Nephron progenitor cell (in vitro differentiated cells): ENCODE data around the gene TPPP.

ENCODE experiments used
- DNase-seq: peaks from one replicate; pipeline ENCODE4 v3.0.0; 2021
- H3K27ac Mint-ChIP-seq: 2 replicates; pipeline ENCODE4 v1.8.0; 2021; ENCODE audit warnings: mild to moderate bottlenecking, moderate library complexity, mixed read lengths
- H3K27me3 Mint-ChIP-seq: 2 replicates; pipeline ENCODE4 v1.8.0; 2021; ENCODE audit warnings: mild to moderate bottlenecking, low read depth, mixed read lengths; ENCODE audit not compliant: poor library complexity
- H3K36me3 Mint-ChIP-seq: 2 replicates; pipeline ENCODE4 v1.8.0; 2021; ENCODE audit warnings: low read depth, mixed read lengths
- H3K4me1 Mint-ChIP-seq: 2 replicates; pipeline ENCODE4 v1.8.0; 2021; ENCODE audit warnings: mixed read lengths
- H3K4me3 Mint-ChIP-seq: 2 replicates; pipeline ENCODE4 v1.8.0; 2021; ENCODE audit warnings: mild to moderate bottlenecking, moderate library complexity, mixed read lengths
- H3K9me3 Mint-ChIP-seq: 2 replicates; pipeline ENCODE4 v1.8.0; 2021; ENCODE audit warnings: mild to moderate bottlenecking, moderate library complexity, mixed read lengths
- TF ChIP-seq, protein P1 (sequence below): fragments of 200-600 bp; sonication (generic); IDR thresholded peaks from 2 replicates; pipeline ENCODE4 v1.5.0; 2021; ENCODE audit warnings: antibody characterized with exemption

The TPPP gene

DNA sequence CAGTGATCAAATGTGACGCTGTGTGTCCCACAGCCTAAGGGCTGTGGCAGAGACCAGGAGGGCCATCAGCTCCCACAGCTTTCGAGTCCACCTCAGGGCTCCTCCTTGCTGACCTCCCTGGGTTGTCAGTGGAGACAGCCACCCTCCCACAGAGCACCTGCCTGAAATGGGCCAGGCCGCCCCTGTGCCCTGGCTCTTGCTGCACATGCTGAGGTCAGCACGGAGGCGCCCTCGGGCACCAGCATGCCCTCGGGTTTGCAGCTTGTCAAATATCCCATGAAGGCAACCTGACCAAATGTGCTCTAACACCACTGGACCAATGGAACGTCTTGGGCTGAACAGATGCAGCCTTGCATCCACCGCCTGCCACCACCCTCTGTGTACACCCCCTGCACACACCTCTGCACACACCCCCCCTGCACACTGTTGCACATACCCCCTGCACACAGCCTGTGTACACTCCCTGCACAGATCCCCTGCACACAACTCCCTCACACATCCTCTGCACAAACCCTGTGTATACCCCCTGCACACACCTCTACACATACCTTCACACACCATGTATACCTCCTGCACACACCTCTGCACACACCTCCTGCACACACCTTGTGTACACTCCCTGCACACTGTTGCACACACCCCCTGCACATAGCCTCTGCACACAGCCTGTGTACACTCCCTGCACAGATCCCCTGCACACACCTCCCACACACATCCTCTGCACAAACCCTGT is 83.0 kb downstream of the TPPP start:
- no peak overlapping the region for H3K27ac Mint-ChIP-seq
- H3K4me3 Mint-ChIP-seq, result peak overlapping the region; percentile 82
- TF ChIP-seq, protein P1, sequence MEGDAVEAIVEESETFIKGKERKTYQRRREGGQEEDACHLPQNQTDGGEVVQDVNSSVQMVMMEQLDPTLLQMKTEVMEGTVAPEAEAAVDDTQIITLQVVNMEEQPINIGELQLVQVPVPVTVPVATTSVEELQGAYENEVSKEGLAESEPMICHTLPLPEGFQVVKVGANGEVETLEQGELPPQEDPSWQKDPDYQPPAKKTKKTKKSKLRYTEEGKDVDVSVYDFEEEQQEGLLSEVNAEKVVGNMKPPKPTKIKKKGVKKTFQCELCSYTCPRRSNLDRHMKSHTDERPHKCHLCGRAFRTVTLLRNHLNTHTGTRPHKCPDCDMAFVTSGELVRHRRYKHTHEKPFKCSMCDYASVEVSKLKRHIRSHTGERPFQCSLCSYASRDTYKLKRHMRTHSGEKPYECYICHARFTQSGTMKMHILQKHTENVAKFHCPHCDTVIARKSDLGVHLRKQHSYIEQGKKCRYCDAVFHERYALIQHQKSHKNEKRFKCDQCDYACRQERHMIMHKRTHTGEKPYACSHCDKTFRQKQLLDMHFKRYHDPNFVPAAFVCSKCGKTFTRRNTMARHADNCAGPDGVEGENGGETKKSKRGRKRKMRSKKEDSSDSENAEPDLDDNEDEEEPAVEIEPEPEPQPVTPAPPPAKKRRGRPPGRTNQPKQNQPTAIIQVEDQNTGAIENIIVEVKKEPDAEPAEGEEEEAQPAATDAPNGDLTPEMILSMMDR, result no peak
- peaks cover 20% of the 10 kb centered on the region for H3K36me3 Mint-ChIP-seq
- H3K4me1 Mint-ChIP-seq, result peaks cover 33% of the 10 kb centered on the region
- peaks cover 16% of the 10 kb centered on the region for H3K27me3 Mint-ChIP-seq
- DNase-seq, result no peak
- H3K9me3 Mint-ChIP-seq, result peaks cover 21% of the 10 kb centered on the region
